HG02571 (cell line): ENCODE data around the gene MAP2K3.
"Not testable (repeated sequence)": the region's sequence is repeated elsewhere in the genome, so short reads cannot be mapped to it uniquely, and the experiment has no call there.

Experiments used
- ATAC-seq: cut with Tn5 transposase; IDR thresholded peaks from one replicate; pipeline ENCODE4 v1.9.1; 2021; ENCODE audit warnings: mild to moderate bottlenecking, moderate library complexity; ENCODE audit not compliant: unreplicated experiment

Gene MAP2K3

GRCh38 chr17:21310061-21310765 lies 25.7 kb downstream of the MAP2K3 start:
- ATAC-seq: not testable (repeated sequence)

- not testable (repeated sequence) for ATAC-seq
Measured at GRCh38 chr17:21310766-21311602, 26.5 kb downstream of the MAP2K3 start.

GRCh38 chr17:21313320-21313719 lies 28.8 kb downstream of the MAP2K3 start:
- no peak for ATAC-seq

- not testable (repeated sequence) for ATAC-seq
Measured at GRCh38 chr17:21313761-21314160, 29.2 kb downstream of the MAP2K3 start.

- not testable (repeated sequence) for ATAC-seq
Measured at GRCh38 chr17:21314261-21314664, 29.8 kb downstream of the MAP2K3 start.

GRCh38 chr17:21314701-21315111 lies 30.2 kb downstream of the MAP2K3 start:
- ATAC-seq: not testable (repeated sequence)

- not testable (repeated sequence) for ATAC-seq
Measured at GRCh38 chr17:21315246-21316000, 30.9 kb downstream of the MAP2K3 start.

GRCh38 chr17:21316212-21316886 lies 31.8 kb downstream of the MAP2K3 start:
- ATAC-seq: not testable (repeated sequence)

GRCh38 chr17:21316887-21317500 lies 32.5 kb downstream of the MAP2K3 start:
- ATAC-seq: not testable (repeated sequence)

GRCh38 chr17:21317821-21318220 lies 33.3 kb downstream of the MAP2K3 start:
- not testable (repeated sequence) for ATAC-seq

- ATAC-seq: no peak
Measured at GRCh38 chr17:21318439-21318838, 33.9 kb downstream of the MAP2K3 start.

- ATAC-seq: not testable (repeated sequence)
Measured at GRCh38 chr17:21318856-21319255, 34.3 kb downstream of the MAP2K3 start.

GRCh38 chr17:21319256-21319655 lies 34.7 kb downstream of the MAP2K3 start:
- not testable (repeated sequence) for ATAC-seq

GRCh38 chr17:21319686-21320375 lies 35.3 kb downstream of the MAP2K3 start:
- not testable (repeated sequence) for ATAC-seq

GRCh38 chr17:21320430-21320829 lies 35.9 kb downstream of the MAP2K3 start:
- ATAC-seq: not testable (repeated sequence)

GRCh38 chr17:21321061-21321460 lies 36.5 kb downstream of the MAP2K3 start:
- ATAC-seq: not testable (repeated sequence)

GRCh38 chr17:21321744-21322191 lies 37.3 kb downstream of the MAP2K3 start:
- ATAC-seq: not testable (repeated sequence)

- not testable (repeated sequence) for ATAC-seq
Measured at GRCh38 chr17:21323257-21324111, 39.0 kb downstream of the MAP2K3 start.
